NCI-H1048 (cell line): ENCODE measurements around the gene NCAM1.
"Not testable (repeated sequence)": the region's sequence is repeated elsewhere in the genome, so short reads cannot be mapped to it uniquely, and the experiment has no call there.

ENCODE experiments used
- DNase-seq: peaks from one replicate; lab custom pipeline; 2025; lab: John Stamatoyannopoulos, UW

Gene NCAM1

GRCh38 chr11:113021111-113021510 is 59.9 kb downstream of the NCAM1 start:
- DNase-seq: no peak

- DNase-seq: no peak
Measured at GRCh38 chr11:113022262-113022661, 61.0 kb downstream of the NCAM1 start.

- DNase-seq: no peak
Measured at GRCh38 chr11:113023228-113023627, 62.0 kb downstream of the NCAM1 start.

GRCh38 chr11:113023986-113024385 is 62.8 kb downstream of the NCAM1 start:
- no peak for DNase-seq

GRCh38 chr11:113026778-113027177 is 65.6 kb downstream of the NCAM1 start:
- no peak for DNase-seq

GRCh38 chr11:113034576-113034975 is 73.4 kb downstream of the NCAM1 start:
- DNase-seq: no peak

GRCh38 chr11:113035708-113036107 is 74.5 kb downstream of the NCAM1 start:
- DNase-seq: no peak

- DNase-seq: no peak
Measured at GRCh38 chr11:113043698-113044097, 82.5 kb downstream of the NCAM1 start.

- DNase-seq: no peak
Measured at GRCh38 chr11:113045146-113045545, 83.9 kb downstream of the NCAM1 start.

GRCh38 chr11:113046866-113047265 is 85.6 kb downstream of the NCAM1 start:
- no peak for DNase-seq

GRCh38 chr11:113048820-113049768 is 87.9 kb downstream of the NCAM1 start:
- DNase-seq: no peak

GRCh38 chr11:113053042-113053441 is 91.8 kb downstream of the NCAM1 start:
- DNase-seq: not testable (repeated sequence)

- DNase-seq: no peak
Measured at GRCh38 chr11:113057038-113057437, 95.8 kb downstream of the NCAM1 start.

GRCh38 chr11:113059548-113059947 is 98.3 kb downstream of the NCAM1 start:
- no peak for DNase-seq

- no peak for DNase-seq
Measured at GRCh38 chr11:113065330-113065729, 104.1 kb downstream of the NCAM1 start.

- no peak for DNase-seq
Measured at GRCh38 chr11:113072237-113072858, 111.1 kb downstream of the NCAM1 start.

- no peak for DNase-seq
Measured at GRCh38 chr11:113073290-113073953, 112.2 kb downstream of the NCAM1 start.

GRCh38 chr11:113075586-113076095 is 114.4 kb downstream of the NCAM1 start:
- no peak for DNase-seq

GRCh38 chr11:113077379-113077778 is 116.2 kb downstream of the NCAM1 start:
- DNase-seq: no peak

GRCh38 chr11:113082341-113082955 is 121.2 kb downstream of the NCAM1 start:
- DNase-seq: no peak

GRCh38 chr11:113083571-113083970 is 122.4 kb downstream of the NCAM1 start:
- no peak for DNase-seq

GRCh38 chr11:113084297-113084696 is 123.1 kb downstream of the NCAM1 start:
- no peak for DNase-seq
